Measurements from ENCODE around the gene SDS. TPM values are rescaled to one million over a fixed set of nuclear protein-coding genes. Genes with fewer than 3 reads are reported as not detected.

The SDS gene
- total RNA-seq (2022; extraction: Qiagen RNA extraction; ENCODE audit: low read depth): 0.16 to 1.0 TPM (median 0.59 TPM) in 5 replicates

GRCh38 chr12:113403435-113404415, at the start of gene SDS:
Gene SDS (minus strand): TSS chr12:113403887. CDS start chr12:113399708, 4,179 bp downstream.

GRCh38 chr12:113422030-113422885, 18.6 kb upstream of the SDS start, which contains the start of gene SDSL:
Gene SDSL (plus strand): TSS chr12:113422380. CDS start chr12:113427983, 5,603 bp downstream.

GRCh38 chr12:113358381-113359132, 45.1 kb downstream of the SDS start, which contains the start of gene PLBD2:
Gene PLBD2 (plus strand): TSS chr12:113358587. CDS start chr12:113358601, 14 bp downstream.

Other genes with a start within 250 kb of the SDS start
- 48.5 to 93.6 TPM (median 79.2 TPM) in 5 replicates for gene DDX54, start 218.4 kb downstream of the SDS start, total RNA-seq (2022; extraction: Qiagen RNA extraction; ENCODE audit: low read depth)
- 25.5 to 37.6 TPM (median 36.6 TPM) in 5 replicates for gene RITA1, start 218.2 kb downstream of the SDS start, total RNA-seq (2022; extraction: Qiagen RNA extraction; ENCODE audit: low read depth)
- gene TPCN1, start 182.4 kb downstream of the SDS start, total RNA-seq (2022; extraction: Qiagen RNA extraction; ENCODE audit: low read depth): 15.4 to 21.1 TPM (median 20.1 TPM) in 5 replicates
- 7.6 to 9.0 TPM (median 8.4 TPM) in 5 replicates for gene SLC8B1, start 68.8 kb downstream of the SDS start, total RNA-seq (2022; extraction: Qiagen RNA extraction; ENCODE audit: low read depth)
- gene PLBD2, start 45.3 kb downstream of the SDS start, total RNA-seq (2022; extraction: Qiagen RNA extraction; ENCODE audit: low read depth): 25.9 to 36.6 TPM (median 33.4 TPM) in 5 replicates
- gene SDSL, start 18.5 kb upstream of the SDS start, total RNA-seq (2022; extraction: Qiagen RNA extraction; ENCODE audit: low read depth): 20.4 to 28.8 TPM (median 23.7 TPM) in 5 replicates
- 0.03 TPM in 1 of 5 replicates, not detected in the others for gene LHX5, start 68.0 kb upstream of the SDS start, total RNA-seq (2022; extraction: Qiagen RNA extraction; ENCODE audit: low read depth)